Lung (tissue), 12 donors: ENCODE results near the gene PPCS. TPM values are rescaled to one million over a fixed set of nuclear protein-coding genes. Genes with fewer than 3 reads are reported as not detected.
A peak's percentile ranks its signal among the peaks of the same experiment; 100 is the strongest.

Experiments used
- ATAC-seq: fragments of 200-7000 bp; cut with Tn5 transposase; one replicate; pipeline ENCODE4 v1.9.1; 2020; ENCODE audit warnings: moderate number of reproducible peaks; ENCODE audit not compliant: insufficient read depth, low FRiP score
- DNase-seq, 3 donors: peaks; one replicate each; pipeline ENCODE4 v3.0.0-alpha.2; 2013 to 2017
- H3K27ac ChIP-seq, 2 donors: one replicate each; pipeline ENCODE4 v1.5.1; 2013; ENCODE audit warnings: mild to moderate bottlenecking in 2 of 2, moderate library complexity in 2 of 2, control low read depth in 1 of 2, inconsistent platforms in 1 of 2, low read depth in 1 of 2, low read length in 1 of 2
- H3K27me3 ChIP-seq, 3 donors: one replicate each; pipeline ENCODE4 v1.5.1; 2013; ENCODE audit warnings: low read length in 2 of 3; ENCODE audit not compliant: control insufficient read depth in 3 of 3, insufficient read depth in 3 of 3
- H3K36me3 ChIP-seq, 4 donors: one replicate each; pipeline ENCODE4 v1.5.1; 2013; ENCODE audit warnings: low read length in 4 of 4, mild to moderate bottlenecking in 1 of 4, moderate library complexity in 1 of 4; ENCODE audit not compliant: control insufficient read depth in 4 of 4, insufficient read depth in 4 of 4
- H3K4me1 ChIP-seq, 5 donors: one replicate each; pipeline ENCODE4 v1.5.1; 2013; ENCODE audit warnings: low read length in 5 of 5, mild to moderate bottlenecking in 2 of 5, moderate library complexity in 1 of 5; ENCODE audit not compliant: control insufficient read depth in 5 of 5, insufficient read depth in 5 of 5
- H3K4me3 ChIP-seq: one replicate; pipeline ENCODE4 v1.5.1; 2013; ENCODE audit warnings: mild to moderate bottlenecking, control low read depth, moderate library complexity
- H3K9ac ChIP-seq, 2 donors: one replicate each; pipeline ENCODE4 v1.5.1; 2013; ENCODE audit warnings: low read length in 2 of 2, control low read depth in 1 of 2; ENCODE audit not compliant: insufficient read depth in 1 of 2
- H3K9me3 ChIP-seq, 4 donors: one replicate each; pipeline ENCODE4 v1.5.1; 2013; ENCODE audit warnings: low read length in 3 of 4, mild to moderate bottlenecking in 1 of 4, moderate library complexity in 1 of 4; ENCODE audit not compliant: control insufficient read depth in 4 of 4, insufficient read depth in 3 of 4
- CTCF ChIP-seq: IDR thresholded peaks from 2 replicates; pipeline ENCODE4 v1.5.1; 2012; ENCODE audit warnings: mild to moderate bottlenecking; ENCODE audit errors: control extremely low read depth, extremely low read depth
- WGBS, 2 donors: extraction: QIAGEN DNeasy Blood & Tissue Kit; methylation state at CpG; one replicate each; pipeline ENCODE4 v1.1.7; 2013; 5-methylcytosine and 5-hydroxymethylcytosine counted together
- polyA plus RNA-seq, 2 donors: library from polyadenylated mRNA; stranded (reverse); fragments of 200-250 nt; gene quantifications; one replicate each; pipeline ENCODE4 v1.2.1, GENCODE V29; 2013
- total RNA-seq, 2 donors: library from RNA; depleted of rRNA in 1 of 2; stranded (reverse); fragments of >200 nt in 1 of 2; gene quantifications; one replicate each; pipeline ENCODE4 v1.2.1, GENCODE V29; 2014 to 2021
- donor health status: control.
- donor health status: control.
- donor health status: Bipolar disorder and iron deficiency.
- donor health status: healthy.
- donor health status: DM: yes; HTN: yes; CAD: no.

PPCS gene
- total and polyA plus RNA-seq, 4 donors = 33.0 to 103 (median 61.9) TPM

- H3K4me3 ChIP-seq = no peak overlapping the region
- H3K36me3 ChIP-seq = no peaks in the 10 kb centered on the region
- H3K9ac ChIP-seq = no peak overlapping the region
- H3K4me1 ChIP-seq = no peaks in the 10 kb centered on the region
- no peak for ATAC-seq
- DNase-seq = no peak
- no peak for TF ChIP-seq CTCF
- no peaks in the 10 kb centered on the region for H3K9me3 ChIP-seq
- WGBS, 2 donors = 93 to 96% methylated on average over 4 of the region's 4 CpGs
- no peaks in the 10 kb centered on the region for H3K27me3 ChIP-seq
- no peak overlapping the region for H3K27ac ChIP-seq
These were observed 23.6 kb upstream of the PPCS start for GRCh38 chr1:42432714-42433113.

GRCh38 chr1:42433369-42433768 lies 23.0 kb upstream of the PPCS start:
- no peak for ATAC-seq
- no peak for TF ChIP-seq CTCF
- no peaks in the 10 kb centered on the region for H3K4me1 ChIP-seq
- WGBS, 2 donors = 94 to 95% methylated on average over 6 of the region's 6 CpGs
- no peak overlapping the region for H3K27ac ChIP-seq
- no peaks in the 10 kb centered on the region for H3K27me3 ChIP-seq
- no peak for DNase-seq
- no peaks in the 10 kb centered on the region for H3K9me3 ChIP-seq
- H3K4me3 ChIP-seq = no peak overlapping the region
- no peak overlapping the region for H3K9ac ChIP-seq
- H3K36me3 ChIP-seq = no peaks in the 10 kb centered on the region

GRCh38 chr1:42434340-42434739 lies 22.0 kb upstream of the PPCS start:
- Histone ChIP-seq H3K9ac (no peak overlapping the region), H3K36me3 (no peaks in the 10 kb centered on the region), H3K9me3 (no peaks in the 10 kb centered on the region), H3K27me3 (no peaks in the 10 kb centered on the region), H3K27ac (no peak overlapping the region), H3K4me1 (no peaks in the 10 kb centered on the region), H3K4me3 (no peak overlapping the region)
- DNase-seq = no peak
- ATAC-seq = no peak
- TF ChIP-seq CTCF = no peak
- 97 to 99% methylated on average over 4 of the region's 4 CpGs for WGBS, 2 donors

- 57 to 85% methylated on average over 2 of the region's 2 CpGs for WGBS, 2 donors
- Histone ChIP-seq H3K27ac (no peak overlapping the region), H3K9ac (no peak overlapping the region), H3K36me3 (no peaks in the 10 kb centered on the region), H3K4me1 (no peaks in the 10 kb centered on the region), H3K9me3 (no peaks in the 10 kb centered on the region), H3K4me3 (no peak overlapping the region), H3K27me3 (no peaks in the 10 kb centered on the region)
- DNase-seq (no peak), ATAC-seq (peak; percentile 34)
- TF ChIP-seq CTCF = no peak
These were observed 16.4 kb upstream of the PPCS start for GRCh38 chr1:42439940-42440339.
